Progenitor cell of endocrine pancreas (in vitro differentiated cells): Measurements from ENCODE around the gene BTBD10. TPM values are rescaled to one million over a fixed set of nuclear protein-coding genes. Genes with fewer than 3 reads are reported as not detected.

Source experiments
- DNase-seq: peaks from one replicate; pipeline ENCODE4 v3.0.0; 2021; ENCODE audit warnings: low spot score; ENCODE audit not compliant: unreplicated experiment
- H3K27ac Mint-ChIP-seq: 2 replicates; pipeline ENCODE4 v1.8.0; 2021; ENCODE audit warnings: mild to moderate bottlenecking, moderate library complexity, mixed read lengths
- H3K27me3 Mint-ChIP-seq: 2 replicates; pipeline ENCODE4 v1.8.0; 2021; ENCODE audit warnings: mixed read lengths
- H3K36me3 Mint-ChIP-seq: 2 replicates; pipeline ENCODE4 v1.8.0; 2022; ENCODE audit warnings: mixed read lengths; ENCODE audit not compliant: insufficient read depth
- H3K4me1 Mint-ChIP-seq: 2 replicates; pipeline ENCODE4 v1.8.0; 2021; ENCODE audit warnings: low read depth, mixed read lengths
- H3K4me3 Mint-ChIP-seq: 2 replicates; pipeline ENCODE4 v1.8.0; 2021; ENCODE audit warnings: low read depth, mild to moderate bottlenecking, moderate library complexity, mixed read lengths
- H3K9me3 Mint-ChIP-seq: 2 replicates; pipeline ENCODE4 v1.8.0; 2021; ENCODE audit warnings: low read depth, mixed read lengths
- CTCF ChIP-seq: fragments of 200-600 bp; sonication (generic); IDR thresholded peaks from one replicate; pipeline ENCODE4 v1.5.0; 2021; ENCODE audit warnings: antibody characterized with exemption, mild to moderate bottlenecking; ENCODE audit not compliant: unreplicated experiment
- long read RNA-seq: library from polyadenylated mRNA; unstranded; transcript quantifications from one replicate; pipeline ENCODE4 v2.0.0, GENCODE V29; 2020
- total RNA-seq: library from RNA; stranded (reverse); gene quantifications from 2 replicates; pipeline ENCODE4 v1.2.1, GENCODE V29; 2021

Gene BTBD10
- total RNA-seq: 28.7 and 31.1 TPM in 2 replicates
- long read RNA-seq, transcript BTBD10-208 (8 exons, 1,662 nt): major isoform, 92 of 213 reads
- long read RNA-seq, transcript BTBD10-201 (9 exons, 2,504 nt): minor isoform, 68 of 213 reads
- long read RNA-seq, partial matches to known transcripts: 24 of 213 reads
- long read RNA-seq, other reads (novel, unspliced or antisense): 28 of 213 reads

- Mint-ChIP-seq H3K36me3 (peaks cover 8% of the 10 kb centered on the region), H3K9me3 (peaks cover 3% of the 10 kb centered on the region), H3K27me3 (no peaks in the 10 kb centered on the region), H3K4me1 (peaks cover 16% of the 10 kb centered on the region), H3K27ac (peak within 1 kb of the TSS; percentile 99), H3K4me3 (peak within 1 kb of the TSS; percentile 99)
- peak; percentile 87 for DNase-seq
- TF ChIP-seq CTCF: no peak
Observed at GRCh38 chr11:13462901-13463778, at the start of gene BTBD10. TSS of gene BTBD10 (minus strand) at chr11:13463222. CDS start at chr11:13445124, 18,098 bp downstream.

GRCh38 chr11:13503393-13503792 is 40.4 kb upstream of the BTBD10 start:
- TF ChIP-seq CTCF: no peak
- Mint-ChIP-seq H3K27me3 (peaks cover 13% of the 10 kb centered on the region), H3K4me1 (no peaks in the 10 kb centered on the region)

GRCh38 chr11:13502492-13502891 is 39.5 kb upstream of the BTBD10 start:
- no peak for TF ChIP-seq CTCF
- Mint-ChIP-seq H3K27ac (no peak overlapping the region), H3K4me3 (no peak overlapping the region), H3K27me3 (peaks cover 16% of the 10 kb centered on the region), H3K9me3 (peaks cover 2% of the 10 kb centered on the region), H3K36me3 (no peaks in the 10 kb centered on the region), H3K4me1 (no peaks in the 10 kb centered on the region)
- DNase-seq: no peak

More at GRCh38 chr11:13503393-13503792, 40.4 kb upstream of the BTBD10 start:
- no peak overlapping the region for H3K27ac Mint-ChIP-seq
- no peaks in the 10 kb centered on the region for H3K36me3 Mint-ChIP-seq
- no peaks in the 10 kb centered on the region for H3K9me3 Mint-ChIP-seq
- H3K4me3 Mint-ChIP-seq: no peak overlapping the region
- no peak for DNase-seq

- Mint-ChIP-seq H3K27me3 (peaks cover 17% of the 10 kb centered on the region), H3K4me3 (no peak within 1 kb of the TSS), H3K4me1 (no peaks in the 10 kb centered on the region), H3K27ac (no peak within 1 kb of the TSS), H3K9me3 (peaks cover 2% of the 10 kb centered on the region), H3K36me3 (no peaks in the 10 kb centered on the region)
- no peak for DNase-seq
- TF ChIP-seq CTCF: no peak
Observed at GRCh38 chr11:13495929-13496328, 32.9 kb upstream of the BTBD10 start, which contains the start of gene PTH. TSS of gene PTH (minus strand) at chr11:13495997. CDS start at chr11:13492855, 3,142 bp downstream.

- no peaks in the 10 kb centered on the region for H3K4me1 Mint-ChIP-seq
- H3K36me3 Mint-ChIP-seq: no peaks in the 10 kb centered on the region
- H3K4me3 Mint-ChIP-seq: no peak overlapping the region
- TF ChIP-seq CTCF: no peak
- no peak overlapping the region for H3K27ac Mint-ChIP-seq
- peaks cover 13% of the 10 kb centered on the region for H3K27me3 Mint-ChIP-seq
- DNase-seq: no peak
- peaks cover 2% of the 10 kb centered on the region for H3K9me3 Mint-ChIP-seq
Observed at GRCh38 chr11:13494051-13494450, 31.0 kb upstream of the BTBD10 start.
